NCI-H128 (cell line): ENCODE results near the gene CHURC1.
"Not testable (repeated sequence)": the region's sequence is repeated elsewhere in the genome, so short reads cannot be mapped to it uniquely, and the experiment has no call there.

Experiments
- DNase-seq: peaks from one replicate; lab custom pipeline; 2025; ENCODE audit not compliant: unreplicated experiment; lab: John Stamatoyannopoulos, UW

The CHURC1 gene

GRCh38 chr14:64906022-64906421, 8.2 kb upstream of the CHURC1 start:
- no peak for DNase-seq

- DNase-seq, result no peak
Measured at GRCh38 chr14:64910847-64911495, 3.3 kb upstream of the CHURC1 start.

- no peak for DNase-seq
Measured at GRCh38 chr14:64912261-64912660, 2.0 kb upstream of the CHURC1 start.

GRCh38 chr14:64913477-64913876, 778 bp upstream of the CHURC1 start:
- DNase-seq, result not testable (repeated sequence)

GRCh38 chr14:64915029-64915424, 772 bp downstream of the CHURC1 start:
- DNase-seq, result no peak

- no peak for DNase-seq
Measured at GRCh38 chr14:64915797-64916196, 1.5 kb downstream of the CHURC1 start.

DNA sequence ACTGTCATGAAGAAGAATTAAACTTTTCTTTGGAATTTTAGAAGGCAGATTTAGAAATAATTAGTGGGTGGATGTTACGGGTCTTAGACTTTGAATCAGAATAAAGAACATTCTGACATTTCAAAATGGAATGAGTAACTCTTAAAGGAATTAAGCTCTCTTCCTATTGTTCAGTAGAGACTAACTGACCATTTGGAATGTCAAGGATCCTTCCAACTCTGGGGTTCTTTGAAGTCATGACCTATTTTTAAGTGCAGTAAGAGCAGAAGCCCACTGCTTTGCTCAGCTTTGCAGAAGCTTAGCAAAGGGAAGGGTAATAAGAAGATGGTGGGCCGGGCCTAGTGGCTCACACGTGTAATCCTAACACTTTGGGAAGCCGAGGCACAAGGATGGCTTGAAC, 4.0 kb downstream of the CHURC1 start:
- no peak for DNase-seq

GRCh38 chr14:64919215-64919614, 5.0 kb downstream of the CHURC1 start:
- no peak for DNase-seq

DNA sequence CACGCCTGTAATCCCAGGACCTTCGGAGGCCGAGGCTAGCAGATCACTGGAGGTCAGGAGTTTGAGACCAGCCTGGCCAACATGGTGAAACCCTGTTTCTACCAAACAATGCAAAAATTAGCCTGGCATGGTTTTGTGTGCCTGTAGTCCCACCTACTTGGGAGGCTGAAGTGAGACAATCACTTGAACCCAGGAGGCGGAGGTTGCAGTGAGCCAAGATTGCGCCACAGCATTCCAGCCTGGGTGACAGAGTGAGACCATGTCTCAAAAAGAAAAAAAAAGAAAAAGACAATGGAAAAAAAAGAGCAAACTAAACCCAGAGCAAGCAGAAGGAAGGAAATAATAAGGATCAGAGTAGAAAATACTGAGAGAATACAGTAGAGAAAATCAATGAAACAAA, 5.4 kb downstream of the CHURC1 start:
- no peak for DNase-seq

DNA sequence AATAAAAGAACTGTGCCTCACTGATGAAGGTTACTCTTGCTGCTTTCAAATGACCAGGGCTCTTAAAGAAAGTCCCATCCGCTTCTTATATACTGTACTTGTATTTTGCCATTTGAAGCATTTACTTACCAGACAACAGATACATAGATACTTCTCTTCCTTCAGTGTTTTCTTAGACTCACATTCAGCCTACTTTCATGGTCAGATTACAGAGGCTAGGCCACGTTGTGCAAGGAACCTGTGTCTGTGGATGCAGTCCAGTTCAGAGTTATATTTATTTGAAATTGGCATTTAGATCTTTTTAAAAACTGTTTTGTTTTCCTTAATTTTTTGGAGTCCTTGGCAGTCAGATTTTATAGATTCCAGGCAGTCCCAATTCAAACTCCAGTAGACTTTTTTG, 6.2 kb downstream of the CHURC1 start:
- no peak for DNase-seq

DNA sequence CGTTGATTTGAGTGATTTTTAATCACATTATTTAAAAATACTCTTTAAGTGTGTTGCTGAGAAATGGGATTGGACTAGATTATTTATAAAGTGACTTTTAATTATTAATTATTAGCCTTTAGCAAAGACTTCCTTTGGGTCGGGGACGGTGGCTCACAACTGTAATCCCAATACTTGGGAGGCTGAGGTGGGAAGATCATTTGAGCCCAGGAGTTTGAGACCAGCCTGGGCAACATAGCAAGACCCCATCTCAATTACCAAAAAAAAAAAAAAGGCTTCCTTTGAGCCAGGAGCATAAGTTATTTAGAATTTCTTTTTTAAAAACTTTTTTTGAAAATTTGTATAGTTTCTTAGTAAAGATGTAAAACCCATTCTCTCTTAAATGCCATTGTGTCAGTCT, 8.8 kb downstream of the CHURC1 start:
- no peak for DNase-seq

- no peak for DNase-seq
Measured at GRCh38 chr14:64926398-64926995, 12.2 kb downstream of the CHURC1 start.

GRCh38 chr14:64927031-64927430, 12.8 kb downstream of the CHURC1 start:
- no peak for DNase-seq

DNA sequence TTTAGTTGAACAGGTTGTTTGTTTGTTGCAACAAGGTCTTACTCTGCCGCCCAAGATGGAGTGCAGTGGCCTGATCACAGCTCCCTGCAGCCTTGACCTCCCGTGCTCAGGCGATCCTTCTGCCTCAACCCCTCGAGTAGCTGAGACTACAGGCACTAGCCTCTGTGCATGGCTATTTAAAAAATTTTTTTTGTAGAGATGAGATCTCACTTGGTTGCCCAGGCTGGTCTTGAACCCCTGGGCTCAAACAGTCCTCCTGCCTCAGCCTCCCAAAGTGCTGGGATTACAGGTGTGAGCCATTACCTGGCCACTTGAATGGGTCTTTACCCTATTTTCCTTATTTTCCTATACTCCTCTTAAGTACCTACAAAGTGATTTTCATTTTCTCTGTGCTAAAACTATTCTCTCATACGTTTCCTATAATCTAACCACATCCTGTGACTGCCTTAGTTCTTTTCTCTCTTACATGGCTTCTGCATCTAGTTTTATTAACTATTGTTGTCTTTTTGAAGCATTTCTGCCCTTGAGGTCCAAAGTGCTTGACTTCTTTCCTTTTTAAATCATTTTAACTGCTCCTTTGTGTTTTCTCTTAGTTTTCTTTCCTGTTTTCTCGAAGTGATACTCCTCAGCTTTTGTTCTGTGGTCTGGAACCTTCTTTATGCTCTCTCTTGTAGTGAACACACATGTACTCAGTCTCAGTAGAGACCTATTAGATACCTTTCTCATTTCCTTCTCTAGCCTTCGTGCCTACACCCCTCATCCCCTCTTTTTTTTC, 14.2 kb downstream of the CHURC1 start:
- no peak for DNase-seq

DNA sequence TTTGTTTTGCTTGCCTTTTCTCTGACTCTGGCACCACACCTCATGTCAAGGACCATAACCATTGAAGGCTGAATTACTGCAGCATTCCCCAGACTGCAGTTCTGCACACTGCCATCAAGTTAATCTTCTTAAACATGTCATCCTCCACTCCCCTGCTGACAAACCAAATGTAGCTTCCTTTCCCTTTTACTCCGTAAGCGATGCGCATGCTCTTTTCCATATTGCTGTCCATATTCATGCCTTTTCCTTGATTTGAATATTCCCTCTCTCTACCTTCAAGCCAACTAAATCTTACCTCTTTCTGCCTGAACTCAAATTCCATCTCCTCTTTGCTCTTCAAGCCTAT, 14.7 kb downstream of the CHURC1 start:
- no peak for DNase-seq

- DNase-seq, result no peak
Measured at GRCh38 chr14:64930085-64930843, 16.0 kb downstream of the CHURC1 start.

DNA sequence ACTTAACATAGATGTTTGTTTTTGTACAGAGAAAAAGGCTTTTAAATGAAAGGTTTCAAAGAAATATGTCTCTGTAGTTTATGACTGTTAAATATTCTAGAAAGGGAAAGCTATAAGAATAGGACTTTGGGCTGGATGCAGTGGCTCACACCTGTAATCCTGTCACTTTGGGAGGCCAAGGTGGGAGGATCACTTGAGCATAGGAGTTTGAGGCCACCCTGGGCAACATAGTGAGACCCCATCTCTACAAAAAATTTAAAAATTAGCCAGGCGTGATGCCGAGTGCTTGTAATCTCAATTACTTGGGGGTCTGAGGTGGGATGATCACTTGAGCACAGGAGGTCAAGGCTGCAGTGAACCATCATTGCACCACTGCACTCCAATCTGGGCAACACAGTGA, 16.9 kb downstream of the CHURC1 start:
- no peak for DNase-seq

DNA sequence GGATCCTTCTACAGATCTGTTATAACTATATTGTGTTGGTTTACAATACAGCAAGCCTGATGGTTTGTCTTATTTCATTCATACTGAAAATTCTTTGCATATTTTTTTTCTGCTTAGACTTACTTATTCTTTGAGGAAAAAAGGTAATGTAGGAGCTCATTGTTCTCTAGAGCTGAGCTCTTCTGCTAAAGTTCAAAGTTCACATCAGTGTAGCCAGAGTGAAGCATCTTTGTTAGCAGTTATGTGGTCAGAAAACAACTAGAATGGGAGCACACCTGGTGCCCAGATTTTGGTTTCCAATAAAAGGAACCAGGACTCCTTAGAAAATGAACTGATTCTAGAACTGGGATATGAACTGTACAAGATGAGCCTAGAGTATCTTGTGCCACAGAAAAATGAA, 18.0 kb downstream of the CHURC1 start:
- no peak for DNase-seq

DNA sequence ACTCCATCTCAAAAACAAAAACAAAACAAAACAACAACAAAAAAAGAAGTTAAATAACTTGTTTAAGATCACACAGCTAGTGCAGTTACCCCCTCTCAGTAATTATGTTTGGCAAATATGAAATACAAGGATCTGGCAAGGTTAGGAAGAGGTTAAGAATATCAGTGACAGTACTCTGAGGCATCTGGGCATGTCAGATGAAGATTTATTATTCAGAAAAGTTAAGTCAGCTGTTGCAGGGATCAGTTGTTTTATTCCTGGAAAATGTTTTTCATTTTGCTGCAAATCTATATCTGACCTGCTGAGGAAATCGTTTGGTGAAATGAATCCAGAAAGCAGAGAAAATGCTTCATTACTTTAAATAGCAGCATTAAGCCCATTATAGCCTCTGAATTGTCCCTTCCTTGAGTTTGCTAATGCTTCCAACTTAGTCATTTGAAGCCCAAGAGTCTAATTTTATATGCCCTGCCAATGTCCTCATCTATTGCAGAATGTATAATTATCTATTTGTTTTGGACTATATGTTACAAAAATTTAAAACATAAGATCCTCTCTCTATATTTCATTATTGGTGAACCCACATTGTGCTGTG, 20.2 kb downstream of the CHURC1 start:
- DNase-seq, result no peak

DNA sequence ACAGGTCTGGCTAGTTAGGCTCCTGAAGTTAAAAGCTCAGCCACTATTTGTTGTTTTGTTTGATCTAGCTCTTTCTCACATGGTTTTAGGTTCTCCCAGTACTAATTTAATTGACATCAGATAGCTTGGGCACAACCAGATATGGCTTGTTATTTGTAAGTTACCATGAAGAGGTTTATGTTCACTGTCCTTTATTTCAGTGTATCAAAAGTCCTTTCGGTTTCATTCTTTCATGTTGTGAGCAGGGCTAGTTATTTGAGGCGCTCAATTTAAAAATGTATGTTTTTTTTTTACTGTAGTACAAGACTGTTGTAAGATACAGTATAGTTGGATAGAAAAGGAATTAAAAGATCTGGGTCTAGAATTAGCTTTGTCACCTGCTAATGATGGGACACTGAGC, 21.3 kb downstream of the CHURC1 start:
- no peak for DNase-seq

DNA sequence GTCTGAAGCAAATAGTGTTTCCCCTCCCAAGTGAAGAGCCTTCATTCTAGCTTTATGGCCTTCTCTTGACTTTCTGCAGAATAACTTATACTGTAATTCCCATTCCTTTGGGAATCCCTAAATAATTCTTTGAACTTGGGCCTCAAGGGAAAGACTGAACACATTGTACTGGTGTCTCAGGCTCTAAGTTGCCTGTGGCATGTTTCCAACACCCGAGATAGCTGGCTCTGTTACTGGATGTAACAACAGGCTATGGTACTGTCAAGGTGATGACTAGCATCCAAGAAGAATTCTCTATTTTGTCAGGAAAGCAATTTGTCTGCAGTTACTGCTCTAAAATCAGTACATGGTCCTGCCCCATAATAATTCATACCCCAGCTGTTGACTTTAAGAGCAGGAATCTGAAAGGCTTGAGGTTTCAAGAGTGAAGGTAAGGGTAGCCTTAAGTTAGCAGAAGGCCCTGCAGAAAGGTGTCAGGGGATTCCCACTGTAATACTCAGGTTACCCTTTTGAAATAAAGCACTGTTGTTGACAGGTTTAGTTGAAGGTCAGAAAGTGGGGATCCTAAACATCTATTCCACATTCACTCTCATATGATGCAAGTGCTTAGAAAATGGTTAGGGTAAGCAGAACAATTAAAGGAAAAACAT, 23.0 kb downstream of the CHURC1 start:
- no peak for DNase-seq
